SK-N-SH (cell line): ENCODE results near the gene AXIN1. TPM values are rescaled to one million over a fixed set of nuclear protein-coding genes. Genes with fewer than 3 reads are reported as not detected.

Experiments used
- CTCF ChIA-PET: fragments of 300-600, 350-600 bp; formaldehyde crosslinking; extraction: SDS; loops from one replicate; lab custom pipeline; 2021; lab: Yijun Ruan, JAX
- POLR2A ChIA-PET: fragments of 350-600 bp; sonication (Branson Sonifier 250); formaldehyde crosslinking; extraction: SDS; loops from one replicate; lab custom pipeline; 2020; ENCODE audit warnings: antibody characterized with exemption, inconsistent platforms; lab: Yijun Ruan, JAX
- DNase-seq: peaks from one replicate; pipeline ENCODE4 v3.0.0; 2012
- H2AFZ ChIP-seq: fragments of 200-600 bp; sonication (generic); 2 replicates; pipeline ENCODE4 v1.8.1; 2016; ENCODE audit warnings: antibody characterized with exemption, mild to moderate bottlenecking, low read depth
- H3F3A ChIP-seq: fragments of 200-600 bp; sonication (generic); replicated peaks from 2 replicates; pipeline ENCODE3; 2016; ENCODE audit warnings: antibody characterized with exemption, mild to moderate bottlenecking; ENCODE audit not compliant: insufficient read depth
- H3K27ac ChIP-seq, 2 experiments: fragments of 200-500 bp in 1 of 2; fragments of 200-600 bp in 1 of 2; sonication (Bioruptor generic) in 1 of 2; sonication (generic), shearing (Covaris generic) in 1 of 2; 2 replicates each; pipeline versions ENCODE4 v1.5.1 to v1.6.1; 2014 to 2016; ENCODE audit warnings: low read depth in 2 of 2, inconsistent platforms in 1 of 2, low read length in 1 of 2, mild to moderate bottlenecking in 1 of 2, mixed read lengths in 1 of 2
- H3K27me3 ChIP-seq: fragments of 200-600 bp; sonication (generic), shearing (Covaris generic); 2 replicates; pipeline ENCODE4 v1.6.1; 2016; ENCODE audit warnings: mixed run types; ENCODE audit not compliant: insufficient read depth
- H3K36me3 ChIP-seq, 2 experiments: fragments of 200-500 bp in 1 of 2; fragments of 200-600 bp in 1 of 2; sonication (Bioruptor generic) in 1 of 2; sonication (generic) in 1 of 2; replicated peaks in 1 of 2; 2 replicates each; pipeline versions ENCODE3 to v1.5.1; 2014 to 2016; ENCODE audit warnings: low read length in 1 of 2, mild to moderate bottlenecking in 1 of 2; ENCODE audit not compliant: insufficient read depth in 2 of 2, control insufficient read depth in 1 of 2
- H3K4me1 ChIP-seq, 2 experiments: fragments of 200-500 bp in 1 of 2; fragments of 200-600 bp in 1 of 2; sonication (Bioruptor generic) in 1 of 2; sonication (generic), shearing (Covaris generic) in 1 of 2; 2 replicates each; pipeline versions ENCODE4 v1.5.1 to v1.6.1; 2014 to 2016; ENCODE audit warnings: low read depth in 1 of 2, low read length in 1 of 2, mixed run types in 1 of 2; ENCODE audit not compliant: insufficient read depth in 2 of 2, control insufficient read depth in 1 of 2
- H3K4me2 ChIP-seq: fragments of 200-600 bp; sonication (generic), shearing (Covaris generic); 2 replicates; pipeline ENCODE4 v1.6.1; 2017; ENCODE audit warnings: mixed run types
- H3K4me3 ChIP-seq, 2 experiments: fragments of 200-500 bp in 1 of 2; fragments of 200-600 bp in 1 of 2; sonication (Bioruptor generic) in 1 of 2; sonication (generic), shearing (Covaris generic) in 1 of 2; 2 replicates each; pipeline versions ENCODE4 v1.5.1 to v1.8.1; 2014 to 2016; ENCODE audit warnings: low read depth in 2 of 2, inconsistent platforms in 1 of 2, low read length in 1 of 2, mild to moderate bottlenecking in 1 of 2, mixed read lengths in 1 of 2, moderate library complexity in 1 of 2
- H3K79me2 ChIP-seq: fragments of 200-600 bp; sonication (generic); 2 replicates; pipeline ENCODE4 v1.8.1; 2017; ENCODE audit warnings: mild to moderate bottlenecking; ENCODE audit not compliant: insufficient read depth
- H3K9ac ChIP-seq: fragments of 200-600 bp; sonication (generic); 2 replicates; pipeline ENCODE4 v1.6.1; 2017; ENCODE audit warnings: mixed run types
- H3K9me2 ChIP-seq: fragments of 200-600 bp; sonication (generic); 2 replicates; pipeline ENCODE4 v1.6.1; 2017; ENCODE audit warnings: mixed run types
- H3K9me3 ChIP-seq: fragments of 200-600 bp; sonication (generic); 2 replicates; pipeline ENCODE4 v1.6.1; 2017; ENCODE audit warnings: mixed run types, mild to moderate bottlenecking, moderate library complexity
- H4K20me1 ChIP-seq: fragments of 200-600 bp; sonication (generic); 2 replicates; pipeline ENCODE4 v1.6.1; 2017; ENCODE audit warnings: mild to moderate bottlenecking, mixed run types; ENCODE audit not compliant: insufficient read depth
- CHD2 ChIP-seq: fragments of 150-350 bp; IDR thresholded peaks from 2 replicates; pipeline ENCODE4 v1.6.1; 2018; ENCODE audit warnings: low read length; ENCODE audit not compliant: partially characterized antibody
- ELF1 ChIP-seq: IDR thresholded peaks from 2 replicates; pipeline ENCODE4 v1.4.0; 2012
- FOXJ3 ChIP-seq: sonication (generic); formaldehyde crosslinking; IDR thresholded peaks from 2 replicates; pipeline ENCODE4 v1.5.1; 2020; ENCODE audit warnings: mild to moderate bottlenecking, missing genetic modification reagents
- FOXM1 ChIP-seq: IDR thresholded peaks from 2 replicates; pipeline ENCODE4 v1.4.0; 2012; ENCODE audit warnings: low read depth, mild to moderate bottlenecking
- GABPA ChIP-seq: IDR thresholded peaks from 2 replicates; pipeline ENCODE4 v1.4.0; 2012; ENCODE audit warnings: low read depth, mild to moderate bottlenecking
- IRF3 ChIP-seq: fragments of 150-350 bp; IDR thresholded peaks from 2 replicates; pipeline ENCODE4 v1.6.1; 2016; ENCODE audit warnings: mild to moderate bottlenecking, low read depth, low read length
- MAX ChIP-seq: IDR thresholded peaks from 2 replicates; pipeline ENCODE4 v1.4.0; 2012; ENCODE audit warnings: low read depth
- NFIC ChIP-seq: IDR thresholded peaks from 2 replicates; pipeline ENCODE4 v1.4.0; 2012; ENCODE audit warnings: borderline replicate concordance
- NRF1 ChIP-seq: IDR thresholded peaks from 2 replicates; pipeline ENCODE4 v1.6.1; 2012; ENCODE audit warnings: low read depth, mild to moderate bottlenecking, low read length
- PBX3 ChIP-seq: IDR thresholded peaks from 2 replicates; pipeline ENCODE4; 2012
- RCOR1 ChIP-seq: fragments of 150-350 bp; IDR thresholded peaks from 2 replicates; pipeline ENCODE4 v1.6.1; 2017; ENCODE audit warnings: antibody characterized with exemption, low read length
- REST ChIP-seq: IDR thresholded peaks from 2 replicates; pipeline ENCODE4 v1.6.1; 2012; ENCODE audit warnings: mild to moderate bottlenecking, low read depth, low read length, moderate library complexity
- RFX5 ChIP-seq: IDR thresholded peaks from 2 replicates; pipeline ENCODE4 v1.6.1; 2012; ENCODE audit warnings: mild to moderate bottlenecking, improper control_type of control experiment, low read length
- SMC3 ChIP-seq: IDR thresholded peaks from 2 replicates; pipeline ENCODE4 v1.6.1; 2012; ENCODE audit warnings: low read depth, low read length, improper control_type of control experiment
- USF1 ChIP-seq: IDR thresholded peaks from 2 replicates; pipeline ENCODE4 v1.4.0; 2012; ENCODE audit warnings: low read depth, borderline replicate concordance
- USF2 ChIP-seq: fragments of 150-350 bp; IDR thresholded peaks from 2 replicates; pipeline ENCODE4 v1.6.1; 2017; ENCODE audit warnings: antibody characterized with exemption, low read length, low read depth, borderline replicate concordance
- YY1 ChIP-seq: IDR thresholded peaks from 2 replicates; pipeline ENCODE4 v1.4.0; 2012; ENCODE audit warnings: low read depth, mild to moderate bottlenecking
- WGBS: methylation state at CpG from one replicate; pipeline ENCODE4 v1.1.6; 2017; ENCODE audit warnings: low lambda C conversion rate; 5-methylcytosine and 5-hydroxymethylcytosine counted together
- polyA plus RNA-seq, 3 experiments: library from polyadenylated mRNA; depleted of rRNA; stranded (reverse); fragments of >200 nt; gene quantifications; 2 replicates each; pipeline ENCODE4 v1.2.3, GENCODE V29; 2012

Gene AXIN1
- polyA plus RNA-seq, 1 of the 3 experiments (the other 2 are of a cell fraction), result 19.9 TPM

GRCh38 chr16:264440-264951, 88.0 kb downstream of the AXIN1 start:
- Histone ChIP-seq H3K9ac (no peak overlapping the region), H3K4me2 (no peak overlapping the region), H3K9me3 (no peaks in the 10 kb centered on the region), H2AFZ (no peak overlapping the region), H3K27me3 (no peaks in the 10 kb centered on the region), H3F3A (no peaks in the 10 kb centered on the region), H3K4me3 (no peak overlapping the region), H3K36me3 (peaks cover 0 to 45% of the 10 kb centered on the region in 2 experiments), H3K79me2 (no peaks in the 10 kb centered on the region), H3K4me1 (peaks cover 0 to 8% of the 10 kb centered on the region in 2 experiments; a peak in 1 of 4 replicates), H4K20me1 (no peaks in the 10 kb centered on the region), H3K27ac (no peak overlapping the region), H3K9me2 (no peaks in the 10 kb centered on the region)
- WGBS, result 100% methylated on average over 1 of the region's 23 CpGs
- TF ChIP-seq CHD2, result no peak
- no peak for TF ChIP-seq USF2
- TF ChIP-seq MAX, result no peak
- no peak for TF ChIP-seq SMC3
- TF ChIP-seq FOXJ3 (CRISPR knock-in tag), result no peak
- no peak for TF ChIP-seq YY1
- TF ChIP-seq IRF3, result no peak
- no peak for TF ChIP-seq REST
- TF ChIP-seq NFIC, result no peak
- TF ChIP-seq PBX3, result no peak
- TF ChIP-seq GABPA, result no peak
- TF ChIP-seq RCOR1, result no peak
- no peak for TF ChIP-seq FOXM1
- no peak for TF ChIP-seq USF1
- TF ChIP-seq RFX5, result no peak
- TF ChIP-seq NRF1, result no peak
- TF ChIP-seq ELF1, result no peak
- CTCF ChIA-PET, result no interaction called here
- peak; percentile 14 for DNase-seq
- POLR2A ChIA-PET, result interaction anchor here (1.0 kb wide), 1 partner anchor 43 kb away, joined by 3 read pairs; no protein-coding TSS in a partner anchor
